GM10248 (cell line): ENCODE data around the gene FRZB.

Experiments used
- CTCF ChIA-PET: fragments of 300-600 bp; sonication (Branson Sonifier 250); formaldehyde crosslinking; extraction: SDS; loops from one replicate; lab custom pipeline; 2021; ENCODE audit warnings: antibody characterized with exemption; lab: Yijun Ruan, JAX
- POLR2A ChIA-PET: fragments of 350-650 bp; sonication (Branson Sonifier 250); formaldehyde crosslinking; extraction: SDS; loops from one replicate; lab custom pipeline; 2020; ENCODE audit warnings: antibody characterized with exemption; lab: Yijun Ruan, JAX
- DNase-seq: peaks from one replicate; pipeline ENCODE4 v3.0.0; 2012; ENCODE audit errors: extremely low spot score
- TF ChIP-seq, protein P1 (sequence below): IDR thresholded peaks from 2 replicates; pipeline ENCODE4 v1.5.1; 2012; ENCODE audit warnings: mild to moderate bottlenecking, low read depth; ENCODE audit errors: extremely low read depth, missing control alignments, control extremely low read depth

Gene FRZB

DNA sequence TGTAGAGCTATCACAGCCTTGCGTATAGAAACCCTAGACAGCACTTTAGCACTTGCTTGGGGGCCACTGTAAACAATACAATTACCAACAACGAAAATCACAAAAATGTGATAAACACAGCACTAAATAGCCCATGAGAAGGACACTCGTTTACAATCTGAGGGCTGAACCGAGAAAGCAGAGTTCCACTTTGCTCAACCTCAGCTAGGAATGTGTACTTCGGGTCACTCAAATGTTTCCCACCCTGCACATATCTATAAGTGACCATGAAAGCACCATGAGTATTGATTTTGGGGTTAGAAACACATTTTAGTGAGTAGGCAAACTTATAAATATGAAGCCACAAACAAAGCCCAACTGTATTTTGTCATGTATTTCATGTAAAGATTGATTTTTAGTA lies 62.3 kb downstream of the FRZB start:
- TF ChIP-seq, protein P1, sequence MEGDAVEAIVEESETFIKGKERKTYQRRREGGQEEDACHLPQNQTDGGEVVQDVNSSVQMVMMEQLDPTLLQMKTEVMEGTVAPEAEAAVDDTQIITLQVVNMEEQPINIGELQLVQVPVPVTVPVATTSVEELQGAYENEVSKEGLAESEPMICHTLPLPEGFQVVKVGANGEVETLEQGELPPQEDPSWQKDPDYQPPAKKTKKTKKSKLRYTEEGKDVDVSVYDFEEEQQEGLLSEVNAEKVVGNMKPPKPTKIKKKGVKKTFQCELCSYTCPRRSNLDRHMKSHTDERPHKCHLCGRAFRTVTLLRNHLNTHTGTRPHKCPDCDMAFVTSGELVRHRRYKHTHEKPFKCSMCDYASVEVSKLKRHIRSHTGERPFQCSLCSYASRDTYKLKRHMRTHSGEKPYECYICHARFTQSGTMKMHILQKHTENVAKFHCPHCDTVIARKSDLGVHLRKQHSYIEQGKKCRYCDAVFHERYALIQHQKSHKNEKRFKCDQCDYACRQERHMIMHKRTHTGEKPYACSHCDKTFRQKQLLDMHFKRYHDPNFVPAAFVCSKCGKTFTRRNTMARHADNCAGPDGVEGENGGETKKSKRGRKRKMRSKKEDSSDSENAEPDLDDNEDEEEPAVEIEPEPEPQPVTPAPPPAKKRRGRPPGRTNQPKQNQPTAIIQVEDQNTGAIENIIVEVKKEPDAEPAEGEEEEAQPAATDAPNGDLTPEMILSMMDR = no peak
- CTCF ChIA-PET = interaction anchor here (1.1 to 1.7 kb wide), 2 partner anchors 15 to 38 kb away, joined by 3 to 4 read pairs; no protein-coding TSS in a partner anchor
- no peak for DNase-seq
- POLR2A ChIA-PET = no interaction called here

DNA sequence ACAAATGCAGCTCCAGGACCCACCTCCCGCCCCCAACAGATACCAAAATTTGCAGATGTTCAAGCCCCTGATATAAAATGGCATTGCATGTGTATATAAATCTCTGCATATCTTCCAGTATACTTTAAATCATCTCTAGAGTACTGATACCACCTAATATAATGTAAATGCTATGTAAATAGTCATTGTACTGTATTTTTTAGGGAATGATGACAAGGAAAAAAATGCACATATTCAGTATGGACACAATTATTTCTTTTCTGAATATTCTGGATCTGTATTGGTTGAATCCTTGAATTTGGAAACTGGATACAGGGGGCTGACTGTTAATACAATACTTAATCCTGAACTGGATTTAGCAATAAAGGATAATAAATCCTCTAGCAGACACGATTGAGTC lies 67.7 kb downstream of the FRZB start:
- CTCF ChIA-PET = no interaction called here
- DNase-seq = no peak
- POLR2A ChIA-PET = no interaction called here
- TF ChIP-seq, protein P1 = no peak

GRCh38 chr2:182792441-182792840 lies 74.0 kb downstream of the FRZB start:
- TF ChIP-seq, protein P1 = no peak
- POLR2A ChIA-PET = no interaction called here
- no peak for DNase-seq
- CTCF ChIA-PET = no interaction called here

GRCh38 chr2:182784777-182785176 lies 81.7 kb downstream of the FRZB start:
- TF ChIP-seq, protein P1 = peak; percentile 52
- CTCF ChIA-PET = interaction anchor here (0.7 to 2.1 kb wide), 5 partner anchors 9 to 196 kb away, joined by 3 to 7 read pairs (median 5); no protein-coding TSS in a partner anchor
- POLR2A ChIA-PET = no interaction called here
- peak; percentile 9 for DNase-seq

- CTCF ChIA-PET = interaction anchor here (1.5 to 1.9 kb wide), 3 partner anchors 10 to 196 kb away, joined by 4 to 6 read pairs (median 5); no protein-coding TSS in a partner anchor
- DNase-seq = no peak
- TF ChIP-seq, protein P1 = no peak
- POLR2A ChIA-PET = no interaction called here
These were observed 82.3 kb downstream of the FRZB start for GRCh38 chr2:182784058-182784706.
